ENCODE data around the gene DCLK2. TPM values are rescaled to one million over a fixed set of nuclear protein-coding genes. Genes with fewer than 3 reads are reported as not detected.

The DCLK2 gene
- total and polyA plus RNA-seq, 11 donors = 6.4 to 38.4 (median 15.4) TPM

DNA sequence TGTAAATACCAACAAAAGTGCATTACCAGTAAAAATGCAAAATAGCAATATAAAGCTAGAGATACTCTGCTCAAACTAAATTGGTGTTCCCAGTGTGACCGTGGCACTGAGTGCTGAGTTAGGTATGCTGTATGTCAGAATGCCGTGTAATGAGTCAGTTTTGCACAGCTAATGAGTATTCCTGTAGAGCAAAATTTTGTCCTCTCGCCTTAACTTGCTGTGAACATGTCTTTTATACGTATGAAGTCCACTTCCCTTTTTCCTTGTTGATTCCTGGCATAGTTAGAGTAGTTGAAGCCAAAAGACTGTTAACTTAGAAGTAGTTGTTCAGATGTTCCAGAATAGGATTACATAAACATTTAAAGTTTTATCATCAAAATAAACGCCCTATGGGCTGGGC is 11.5 kb downstream of the DCLK2 start:
- no peaks in the 10 kb centered on the region for H3K36me3 ChIP-seq
- no peak for DNase-seq

DNA sequence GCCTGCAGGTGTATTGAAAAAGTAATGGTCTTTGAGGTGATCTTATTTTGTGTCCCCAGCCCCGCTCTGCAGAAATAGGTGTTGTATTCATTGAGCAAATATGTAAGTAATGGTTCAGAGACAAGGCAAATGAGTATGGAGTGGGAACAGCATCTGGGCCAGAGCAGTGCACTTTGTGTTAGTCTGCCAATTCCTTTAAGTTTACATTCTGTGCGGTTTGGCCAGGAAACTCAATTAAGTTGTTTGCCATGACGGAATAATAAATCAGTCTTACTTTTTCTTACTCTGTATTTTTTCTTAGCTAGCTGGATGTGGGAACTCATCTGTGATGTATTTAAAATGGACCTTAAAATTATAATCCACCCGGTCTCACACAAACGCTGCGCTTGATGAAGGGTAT is 12.6 kb downstream of the DCLK2 start:
- 93 to 97% (median 96%) methylated on average over 6 of the region's 6 CpGs for WGBS, 4 donors
- intact Hi-C loops (cut with DNase I) = loop anchor here in 1 of 10 donors (10.0 kb wide), 1 partner anchor 64 kb away; no protein-coding TSS in a partner anchor

More for the DNA sequence above, 11.5 kb downstream of the DCLK2 start:
- no peaks in the 10 kb centered on the region for H3K27me3 ChIP-seq
- no peak for ATAC-seq
- no peak overlapping the region for H3K27ac ChIP-seq
- H3K4me1 ChIP-seq = no peaks in the 10 kb centered on the region
- intact Hi-C loops (cut with DNase I) = loop anchor here in 3 of 10 donors (10.0 kb wide), 3 partner anchors 65 to 115 kb away; no protein-coding TSS in a partner anchor
- H3K9me3 ChIP-seq = peaks cover 0 to 7% (median 0%) of the 10 kb centered on the region in 12 donors
- TF ChIP-seq, protein P1, sequence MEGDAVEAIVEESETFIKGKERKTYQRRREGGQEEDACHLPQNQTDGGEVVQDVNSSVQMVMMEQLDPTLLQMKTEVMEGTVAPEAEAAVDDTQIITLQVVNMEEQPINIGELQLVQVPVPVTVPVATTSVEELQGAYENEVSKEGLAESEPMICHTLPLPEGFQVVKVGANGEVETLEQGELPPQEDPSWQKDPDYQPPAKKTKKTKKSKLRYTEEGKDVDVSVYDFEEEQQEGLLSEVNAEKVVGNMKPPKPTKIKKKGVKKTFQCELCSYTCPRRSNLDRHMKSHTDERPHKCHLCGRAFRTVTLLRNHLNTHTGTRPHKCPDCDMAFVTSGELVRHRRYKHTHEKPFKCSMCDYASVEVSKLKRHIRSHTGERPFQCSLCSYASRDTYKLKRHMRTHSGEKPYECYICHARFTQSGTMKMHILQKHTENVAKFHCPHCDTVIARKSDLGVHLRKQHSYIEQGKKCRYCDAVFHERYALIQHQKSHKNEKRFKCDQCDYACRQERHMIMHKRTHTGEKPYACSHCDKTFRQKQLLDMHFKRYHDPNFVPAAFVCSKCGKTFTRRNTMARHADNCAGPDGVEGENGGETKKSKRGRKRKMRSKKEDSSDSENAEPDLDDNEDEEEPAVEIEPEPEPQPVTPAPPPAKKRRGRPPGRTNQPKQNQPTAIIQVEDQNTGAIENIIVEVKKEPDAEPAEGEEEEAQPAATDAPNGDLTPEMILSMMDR (IDR thresholded peaks at IDR 0.05) = no peak
- TF ChIP-seq POLR2A (IDR thresholded peaks at IDR 0.05) = no peak
- 84 to 92% (median 88%) methylated on average over 5 of the region's 5 CpGs for WGBS, 4 donors
- no peak overlapping the region for H3K4me3 ChIP-seq

DNA sequence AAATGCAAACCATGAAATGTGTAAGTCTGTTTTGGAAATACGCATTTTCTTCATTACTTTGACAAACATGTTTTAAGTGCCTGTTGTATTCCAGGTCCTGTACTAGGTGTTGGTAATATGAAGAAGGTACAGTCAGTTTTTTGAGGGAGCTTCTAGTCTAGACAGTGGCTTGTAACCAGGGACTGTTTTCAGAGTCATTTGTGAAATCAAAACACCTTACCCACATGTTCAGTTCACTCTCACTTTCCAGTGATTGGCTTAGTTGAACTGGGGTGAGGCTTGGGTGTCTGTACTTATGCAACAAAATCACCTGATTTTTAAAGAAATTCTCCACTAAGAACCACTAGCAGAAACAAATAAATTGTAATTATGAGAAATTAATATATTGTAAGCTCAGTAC is 16.4 kb downstream of the DCLK2 start:
- Histone ChIP-seq H3K36me3 (no peaks in the 10 kb centered on the region), H3K27me3 (no peaks in the 10 kb centered on the region), H3K27ac (no peak overlapping the region), H3K4me3 (no peak overlapping the region), H3K4me1 (no peaks in the 10 kb centered on the region), H3K9me3 (no peaks in the 10 kb centered on the region)
- no peak for TF ChIP-seq POLR2A (IDR thresholded peaks at IDR 0.05)
- TF ChIP-seq, protein P1 (IDR thresholded peaks at IDR 0.05) = no peak
- WGBS, 4 donors = 95 to 100% (median 98%) methylated on average over 1 of the region's 1 CpG
- ATAC-seq (no peak), DNase-seq (no peak)
- intact Hi-C loops (cut with DNase I) = loop anchor here in 1 of 10 donors (10.0 kb wide), 1 partner anchor 60 kb away; no protein-coding TSS in a partner anchor

More for the DNA sequence above, 12.6 kb downstream of the DCLK2 start:
- Histone ChIP-seq H3K36me3 (no peaks in the 10 kb centered on the region), H3K9me3 (no peaks in the 10 kb centered on the region), H3K27ac (no peak overlapping the region), H3K4me3 (no peak overlapping the region), H3K27me3 (no peaks in the 10 kb centered on the region), H3K4me1 (no peaks in the 10 kb centered on the region)
- DNase-seq (no peak), ATAC-seq (no peak)
- TF ChIP-seq, protein P1 (IDR thresholded peaks at IDR 0.05) = no peak
- no peak for TF ChIP-seq POLR2A (IDR thresholded peaks at IDR 0.05)

DNA sequence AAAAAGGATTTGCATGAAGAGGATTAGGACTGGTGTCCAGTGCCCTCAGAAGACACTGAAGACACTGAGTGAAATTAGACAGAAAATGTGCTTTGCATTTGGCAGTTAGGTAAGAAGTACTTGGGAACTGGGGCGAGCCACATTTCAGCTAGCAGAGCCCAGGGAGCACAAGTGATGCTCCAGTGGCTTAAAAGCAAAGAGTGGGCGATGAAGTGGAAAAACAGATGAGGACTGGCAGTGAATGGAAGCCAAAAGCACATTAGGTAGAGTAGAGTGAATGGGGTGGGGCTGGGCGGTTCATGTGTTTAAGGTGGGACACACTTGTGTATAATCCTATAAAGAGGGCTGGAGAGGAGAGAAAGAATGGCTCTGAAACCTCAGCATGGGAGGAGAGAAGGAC is 18.4 kb downstream of the DCLK2 start:
- Histone ChIP-seq H3K9me3 (no peaks in the 10 kb centered on the region), H3K4me1 (no peaks in the 10 kb centered on the region), H3K36me3 (no peaks in the 10 kb centered on the region), H3K27me3 (no peaks in the 10 kb centered on the region), H3K27ac (no peak overlapping the region), H3K4me3 (no peak overlapping the region)
- intact Hi-C loops (cut with DNase I) = loop anchor here in 1 of 10 donors (10.0 kb wide), 1 partner anchor 58 kb away; no protein-coding TSS in a partner anchor
- DNase-seq = no peak
- WGBS, 4 donors = 93 to 98% (median 96%) methylated on average over 3 of the region's 3 CpGs
- no peak for TF ChIP-seq POLR2A (IDR thresholded peaks at IDR 0.05)
- TF ChIP-seq, protein P1 (IDR thresholded peaks at IDR 0.05) = no peak
- no peak for ATAC-seq
